ENCODE results near the gene STK24. TPM values are rescaled to one million over a fixed set of nuclear protein-coding genes. Genes with fewer than 3 reads are reported as not detected.

The STK24 gene
- total and polyA plus RNA-seq, 2 of the 4 experiments (the other 2 are of a cell fraction), result 29.2 to 43.4 TPM

GRCh38 chr13:98482476-98483444 is 94.1 kb downstream of the STK24 start (continued):
- TF ChIP-seq, protein P1, sequence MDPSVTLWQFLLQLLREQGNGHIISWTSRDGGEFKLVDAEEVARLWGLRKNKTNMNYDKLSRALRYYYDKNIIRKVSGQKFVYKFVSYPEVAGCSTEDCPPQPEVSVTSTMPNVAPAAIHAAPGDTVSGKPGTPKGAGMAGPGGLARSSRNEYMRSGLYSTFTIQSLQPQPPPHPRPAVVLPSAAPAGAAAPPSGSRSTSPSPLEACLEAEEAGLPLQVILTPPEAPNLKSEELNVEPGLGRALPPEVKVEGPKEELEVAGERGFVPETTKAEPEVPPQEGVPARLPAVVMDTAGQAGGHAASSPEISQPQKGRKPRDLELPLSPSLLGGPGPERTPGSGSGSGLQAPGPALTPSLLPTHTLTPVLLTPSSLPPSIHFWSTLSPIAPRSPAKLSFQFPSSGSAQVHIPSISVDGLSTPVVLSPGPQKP (IDR thresholded peaks at IDR 0.05; ENCODE audit: borderline replicate concordance, low read depth, low read length), result no peak
- peak; percentile 54; the same call in 1 of the 2 replicates for TF ChIP-seq MAFK (IDR thresholded peaks at IDR 0.05; ENCODE audit: low read depth, low read length)
- no peak for TF ChIP-seq POLR2A (IDR thresholded peaks at IDR 0.05; ENCODE audit: low read depth, low read length)
- no peak for TF ChIP-seq CEBPB (IDR thresholded peaks at IDR 0.05; ENCODE audit: low read depth, low read length)
- no peak for TF ChIP-seq CHD1 (IDR thresholded peaks at IDR 0.05; ENCODE audit: low read depth, low read length)
- TF ChIP-seq SMC3 (IDR thresholded peaks at IDR 0.05; ENCODE audit: low read depth, low read length), result no peak
- TF ChIP-seq RCOR1 (IDR thresholded peaks at IDR 0.05; ENCODE audit: insufficient replicate concordance, low read length), result no peak
- TF ChIP-seq MAZ (IDR thresholded peaks at IDR 0.05; ENCODE audit: borderline replicate concordance, low read depth, low read length), result no peak
